Measurements from ENCODE around the gene LRRC27. TPM values are rescaled to one million over a fixed set of nuclear protein-coding genes. Genes with fewer than 3 reads are reported as not detected.

The LRRC27 gene
- polyA plus RNA-seq, 1 experiment, result 9.2 TPM

- no peaks in the 10 kb centered on the region for H3K9me3 ChIP-seq (ENCODE audit: control insufficient read depth, insufficient read depth, low read length)
- H3K4me3 ChIP-seq (ENCODE audit: low read depth, low read length), result no peak overlapping the region
- DNase-seq (ENCODE audit: low read depth, low spot score), result no peak
- no peak for TF ChIP-seq CTCF (IDR thresholded peaks at IDR 0.05; ENCODE audit: low read depth, low read length)
- H3K27me3 ChIP-seq (ENCODE audit: control insufficient read depth, insufficient read depth, low read length), result peaks cover 2% of the 10 kb centered on the region
- ChIA-PET CTCF (no interaction called here), POLR2A (no interaction called here)
- no peak overlapping the region for H3K27ac ChIP-seq (ENCODE audit: low read depth, low read length)
These were observed 61.7 kb downstream of the LRRC27 start for GRCh38 chr10:132393695-132394181.

GRCh38 chr10:132394201-132394811 is 62.3 kb downstream of the LRRC27 start:
- no peaks in the 10 kb centered on the region for H3K9me3 ChIP-seq (ENCODE audit: control insufficient read depth, insufficient read depth, low read length)
- ChIA-PET CTCF (no interaction called here), POLR2A (no interaction called here)
- H3K4me3 ChIP-seq (ENCODE audit: low read depth, low read length), result no peak overlapping the region
- TF ChIP-seq CTCF (IDR thresholded peaks at IDR 0.05; ENCODE audit: low read depth, low read length), result no peak
- H3K27me3 ChIP-seq (ENCODE audit: control insufficient read depth, insufficient read depth, low read length), result peaks cover under 1% of the 10 kb centered on the region
- H3K27ac ChIP-seq (ENCODE audit: low read depth, low read length), result no peak overlapping the region
- no peak for DNase-seq (ENCODE audit: low read depth, low spot score)

- ChIA-PET POLR2A (no interaction called here), CTCF (no interaction called here)
- H3K27me3 ChIP-seq (ENCODE audit: control insufficient read depth, insufficient read depth, low read length), result no peaks in the 10 kb centered on the region
- no peak overlapping the region for H3K4me3 ChIP-seq (ENCODE audit: low read depth, low read length)
- no peaks in the 10 kb centered on the region for H3K9me3 ChIP-seq (ENCODE audit: control insufficient read depth, insufficient read depth, low read length)
- DNase-seq (ENCODE audit: low read depth, low spot score), result no peak
- no peak for TF ChIP-seq CTCF (IDR thresholded peaks at IDR 0.05; ENCODE audit: low read depth, low read length)
- H3K27ac ChIP-seq (ENCODE audit: low read depth, low read length), result no peak overlapping the region
These were observed 63.1 kb downstream of the LRRC27 start for GRCh38 chr10:132394936-132395703.

GRCh38 chr10:132395704-132396493 is 63.9 kb downstream of the LRRC27 start:
- TF ChIP-seq CTCF (IDR thresholded peaks at IDR 0.05; ENCODE audit: low read depth, low read length), result no peak
- DNase-seq (ENCODE audit: low read depth, low spot score), result no peak
- Histone ChIP-seq H3K27me3 (ENCODE audit: control insufficient read depth, insufficient read depth, low read length) (no peaks in the 10 kb centered on the region), H3K9me3 (ENCODE audit: control insufficient read depth, insufficient read depth, low read length) (no peaks in the 10 kb centered on the region; the same call in 1 of the 2 replicates), H3K27ac (ENCODE audit: low read depth, low read length) (no peak overlapping the region), H3K4me3 (ENCODE audit: low read depth, low read length) (peak overlapping the region; percentile 52)
- POLR2A ChIA-PET, result no interaction called here
- CTCF ChIA-PET, result no interaction called here
